HUDEP-2 (cell line): Measurements from ENCODE around the gene PLXNC1.

Source experiments
- DNase-seq, 76 experiments: peaks; one replicate each; lab custom pipeline; 2025; ENCODE audit not compliant: unreplicated experiment in 76 of 76; lab: John Stamatoyannopoulos, UW

The PLXNC1 gene

GRCh38 chr12:94175763-94176668 is 27.6 kb downstream of the PLXNC1 start:
- DNase-seq: no peak

GRCh38 chr12:94178054-94178453 is 29.7 kb downstream of the PLXNC1 start:
- DNase-seq: no peak

GRCh38 chr12:94178882-94179281 is 30.5 kb downstream of the PLXNC1 start:
- DNase-seq: no peak

DNA sequence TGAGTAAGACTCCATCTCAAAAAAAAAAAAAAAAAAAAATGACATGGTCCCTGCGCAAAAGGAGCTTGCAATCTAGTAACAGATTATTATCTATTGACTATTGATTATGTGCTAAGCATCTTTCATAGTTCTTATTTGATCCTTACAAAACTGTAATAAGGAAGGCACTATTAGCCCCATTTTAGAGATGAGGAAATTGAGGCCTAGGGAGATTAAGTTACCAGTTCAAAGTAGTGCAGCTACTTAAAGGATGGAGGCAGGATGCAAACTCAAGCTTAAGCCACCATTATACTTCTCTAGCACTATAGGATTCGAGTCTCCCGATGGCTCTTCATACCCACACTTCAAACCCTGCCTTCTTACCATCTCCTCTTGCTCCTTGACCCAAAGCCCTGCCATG is 31.3 kb downstream of the PLXNC1 start:
- no peak for DNase-seq

- DNase-seq: no peak
Observed at GRCh38 chr12:94180558-94181296, 32.4 kb downstream of the PLXNC1 start.

GRCh38 chr12:94182986-94183707 is 34.8 kb downstream of the PLXNC1 start:
- DNase-seq: no peak

DNA sequence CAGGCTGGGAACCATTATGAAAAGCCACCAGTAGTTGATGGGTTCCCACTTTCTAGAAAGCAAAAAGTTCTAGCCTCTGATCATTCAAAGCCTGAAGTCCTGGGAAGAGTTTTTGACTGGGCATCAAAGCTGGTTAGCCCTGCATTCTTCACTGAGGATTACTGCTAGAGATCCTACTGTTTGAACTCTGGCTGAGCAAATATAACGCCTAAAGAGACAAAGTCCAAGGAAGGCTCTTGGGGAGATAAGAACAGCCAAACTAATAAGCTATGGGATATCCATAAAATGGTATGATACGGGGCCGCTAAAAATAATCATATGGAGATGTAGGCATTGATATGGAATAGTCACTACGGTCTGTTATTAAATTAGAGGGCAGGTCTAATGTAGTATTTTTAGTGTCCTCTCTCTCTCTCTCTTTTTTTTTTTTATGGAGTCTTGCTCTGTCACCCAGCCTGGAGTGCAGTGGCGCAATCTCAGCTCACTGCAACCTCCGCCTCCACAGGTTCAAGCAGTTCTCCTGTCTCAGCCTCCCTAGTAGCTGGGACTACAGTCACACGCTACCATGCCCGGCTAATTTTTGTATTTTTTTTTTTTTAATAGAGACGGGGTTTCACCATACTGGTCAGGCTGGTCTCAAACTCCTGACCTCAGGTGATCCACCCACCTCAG is 35.5 kb downstream of the PLXNC1 start:
- DNase-seq: no peak

- no peak for DNase-seq
Observed at GRCh38 chr12:94184995-94185719, 36.8 kb downstream of the PLXNC1 start.

- DNase-seq: no peak
Observed at GRCh38 chr12:94185801-94186200, 37.4 kb downstream of the PLXNC1 start.

DNA sequence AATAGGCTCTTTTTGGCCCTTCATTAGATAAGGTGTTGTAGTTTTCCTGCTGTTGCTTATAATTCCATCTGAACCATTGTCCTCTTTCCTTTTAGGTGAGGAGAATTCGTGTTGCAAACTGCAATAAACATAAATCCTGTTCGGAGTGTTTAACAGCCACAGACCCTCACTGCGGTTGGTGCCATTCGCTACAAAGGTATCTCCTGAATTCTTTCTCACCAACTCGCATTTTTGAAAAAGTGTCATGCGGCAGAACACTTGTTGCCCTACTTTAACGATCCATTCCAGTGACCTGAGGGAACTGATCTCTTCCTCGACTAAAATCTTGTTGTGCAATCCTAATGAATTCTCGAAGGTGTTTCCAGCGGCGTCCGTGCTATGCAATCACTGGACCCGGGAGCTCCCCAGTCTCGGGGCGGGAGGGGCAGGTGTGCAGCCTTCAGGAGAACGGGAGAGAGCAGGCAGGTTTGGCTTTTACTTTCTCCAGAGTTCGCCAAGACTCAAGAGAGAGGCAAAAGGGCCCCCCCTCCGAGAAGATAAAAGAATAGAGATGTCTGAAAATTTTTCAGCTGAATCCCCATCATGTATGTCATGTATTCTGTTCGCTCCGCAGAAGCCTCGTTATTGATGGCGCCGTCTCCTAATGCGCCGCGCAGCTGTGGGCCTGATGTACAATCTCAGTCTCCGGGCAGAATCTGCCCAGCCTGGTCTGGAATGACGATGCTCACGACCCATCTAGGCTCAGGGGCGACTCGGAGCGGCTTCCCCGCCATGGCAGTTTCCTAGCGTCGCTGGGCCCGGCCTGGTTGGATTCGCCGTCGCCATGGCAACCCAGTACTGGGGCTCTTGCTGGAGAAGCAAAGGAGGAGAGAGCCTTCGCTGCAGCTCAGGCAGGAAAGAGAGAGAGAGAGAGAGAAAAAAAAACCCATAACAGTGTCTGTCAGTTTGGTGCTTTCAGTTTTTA is 38.2 kb downstream of the PLXNC1 start:
- DNase-seq: no peak

DNA sequence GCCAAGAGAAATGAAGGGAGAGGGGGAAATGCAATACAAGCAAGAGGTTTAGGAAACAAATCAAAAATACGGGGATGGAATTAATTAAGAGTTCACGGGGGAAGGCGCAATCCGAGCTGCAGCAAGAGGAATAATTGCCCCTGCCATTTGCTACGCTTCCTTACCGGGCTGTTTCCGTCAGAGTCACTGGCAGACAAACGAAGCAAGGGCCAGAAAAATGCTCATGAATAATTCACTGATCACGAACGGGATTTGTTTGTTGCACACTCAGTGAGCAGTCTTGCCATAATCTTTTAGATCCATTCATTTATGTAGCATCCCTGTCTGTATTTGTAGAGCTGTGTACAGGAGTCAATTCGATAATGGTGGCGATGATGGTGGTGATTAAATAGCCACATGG is 39.0 kb downstream of the PLXNC1 start:
- no peak for DNase-seq

- no peak for DNase-seq
Observed at GRCh38 chr12:94190623-94191022, 42.2 kb downstream of the PLXNC1 start.

DNA sequence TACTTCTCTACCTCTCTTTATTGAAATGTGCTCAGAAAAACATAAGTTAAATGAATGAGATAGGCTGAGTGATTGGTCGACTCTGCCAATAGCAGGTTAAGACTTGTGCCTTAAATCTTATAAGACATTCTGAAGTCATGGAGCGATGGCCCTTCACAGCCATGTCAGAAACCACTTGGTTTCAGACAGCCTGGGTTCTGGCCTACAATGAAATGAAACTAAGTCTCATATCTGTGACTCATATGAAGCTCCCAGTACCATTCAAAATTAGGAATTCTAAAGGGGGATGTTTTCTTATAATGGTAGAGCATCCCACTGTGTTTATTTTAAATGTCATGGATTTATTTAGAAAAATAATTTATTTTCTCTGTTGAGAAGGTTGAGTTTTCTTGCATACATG is 42.6 kb downstream of the PLXNC1 start:
- no peak for DNase-seq

DNA sequence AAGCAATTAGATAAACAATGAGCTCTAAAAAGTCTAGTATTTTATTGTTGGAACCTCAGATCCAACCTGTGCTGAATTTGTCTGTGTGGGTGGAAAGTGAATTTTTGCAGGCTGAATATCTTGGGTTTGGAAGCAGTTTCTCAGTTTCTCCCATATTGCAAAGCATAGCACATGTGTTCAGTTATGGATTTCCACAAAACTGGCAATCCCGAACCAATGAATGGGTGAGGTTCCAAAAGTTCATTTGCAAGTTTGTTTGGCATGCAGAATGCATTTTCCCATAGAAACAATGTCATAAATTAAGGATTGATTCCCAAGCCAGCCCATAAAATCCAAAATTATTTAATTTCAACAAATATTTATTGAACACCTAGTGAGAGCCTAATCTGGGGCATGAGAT is 43.4 kb downstream of the PLXNC1 start:
- no peak for DNase-seq

GRCh38 chr12:94192506-94192905 is 44.1 kb downstream of the PLXNC1 start:
- no peak for DNase-seq

DNA sequence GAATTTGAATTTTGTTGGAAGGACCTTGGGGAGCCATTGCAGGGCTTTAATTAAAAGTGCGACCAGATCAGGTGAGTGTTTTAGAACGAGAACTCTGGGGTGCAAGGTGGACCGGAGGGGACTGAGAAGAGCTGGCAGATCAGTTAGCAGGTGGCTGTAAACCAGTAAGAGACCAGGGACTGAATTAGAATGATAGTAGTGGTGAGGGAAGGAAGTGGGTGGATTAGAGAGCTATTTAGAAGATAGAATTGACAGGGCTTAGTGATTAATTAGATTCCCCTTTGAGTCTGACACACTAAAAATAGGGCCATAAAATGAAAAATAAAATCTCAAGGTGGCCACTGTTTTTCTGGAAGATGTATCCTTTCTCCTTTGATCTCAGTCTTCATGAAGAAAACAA is 44.8 kb downstream of the PLXNC1 start:
- no peak for DNase-seq

- DNase-seq: no peak
Observed at GRCh38 chr12:94195483-94195882, 47.1 kb downstream of the PLXNC1 start.

- DNase-seq: no peak
Observed at GRCh38 chr12:94198469-94198868, 50.1 kb downstream of the PLXNC1 start.

DNA sequence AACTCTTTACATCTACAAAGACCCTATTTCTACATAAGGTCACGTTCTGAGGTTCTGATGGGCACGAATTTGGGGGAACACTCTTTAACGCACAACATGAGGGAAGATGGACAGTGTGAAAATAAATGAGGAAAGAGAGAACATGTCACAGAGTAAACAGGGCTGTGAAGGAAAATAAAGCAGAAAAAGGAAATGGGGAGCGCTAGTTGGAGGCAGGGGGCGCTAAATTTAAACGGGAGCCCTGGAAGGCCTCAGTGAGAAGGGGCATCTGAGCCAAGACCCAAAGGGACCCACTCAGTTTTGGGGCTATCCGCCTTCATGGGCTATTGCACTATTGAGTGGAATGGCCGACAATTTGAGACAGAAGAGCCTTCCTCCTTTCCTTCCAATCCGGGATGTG is 50.5 kb downstream of the PLXNC1 start:
- no peak for DNase-seq
